HG02623 (cell line): ENCODE measurements around the gene CRHBP.
"Not testable (repeated sequence)": the region's sequence is repeated elsewhere in the genome, so short reads cannot be mapped to it uniquely, and the experiment has no call there.

Experiments
- ATAC-seq: cut with Tn5 transposase; IDR thresholded peaks from one replicate; pipeline ENCODE4 v1.9.1; 2021; ENCODE audit warnings: moderate library complexity; ENCODE audit not compliant: unreplicated experiment

CRHBP gene

GRCh38 chr5:76958991-76959767 is 6.3 kb downstream of the CRHBP start:
- ATAC-seq: no peak

GRCh38 chr5:76960004-76960625 is 7.3 kb downstream of the CRHBP start:
- ATAC-seq: peak; percentile 47

- ATAC-seq: no peak
Measured at GRCh38 chr5:76964060-76964459, 11.2 kb downstream of the CRHBP start.

- no peak for ATAC-seq
Measured at GRCh38 chr5:76971511-76971910, 18.7 kb downstream of the CRHBP start.

- ATAC-seq: no peak
Measured at GRCh38 chr5:76972689-76973088, 19.8 kb downstream of the CRHBP start.

GRCh38 chr5:76974785-76975184 is 21.9 kb downstream of the CRHBP start:
- no peak for ATAC-seq

- no peak for ATAC-seq
Measured at GRCh38 chr5:76978869-76979268, 26.0 kb downstream of the CRHBP start.

GRCh38 chr5:76980518-76981144 is 27.8 kb downstream of the CRHBP start:
- ATAC-seq: no peak

GRCh38 chr5:76982450-76982849 is 29.6 kb downstream of the CRHBP start:
- ATAC-seq: no peak

- no peak for ATAC-seq
Measured at GRCh38 chr5:76983468-76983867, 30.6 kb downstream of the CRHBP start.

GRCh38 chr5:76986825-76987526 is 34.1 kb downstream of the CRHBP start:
- no peak for ATAC-seq

GRCh38 chr5:76990899-76991459 is 38.1 kb downstream of the CRHBP start:
- no peak for ATAC-seq

GRCh38 chr5:76993436-76993835 is 40.6 kb downstream of the CRHBP start:
- not testable (repeated sequence) for ATAC-seq

- no peak for ATAC-seq
Measured at GRCh38 chr5:76994337-76994736, 41.5 kb downstream of the CRHBP start.

GRCh38 chr5:76998251-76998650 is 45.4 kb downstream of the CRHBP start:
- not testable (repeated sequence) for ATAC-seq

GRCh38 chr5:76999451-76999850 is 46.6 kb downstream of the CRHBP start:
- ATAC-seq: no peak

GRCh38 chr5:77003246-77003645 is 50.4 kb downstream of the CRHBP start:
- ATAC-seq: no peak

- no peak for ATAC-seq
Measured at GRCh38 chr5:77006124-77006523, 53.3 kb downstream of the CRHBP start.

- no peak for ATAC-seq
Measured at GRCh38 chr5:77008413-77008812, 55.6 kb downstream of the CRHBP start.

GRCh38 chr5:77010243-77010642 is 57.4 kb downstream of the CRHBP start:
- no peak for ATAC-seq

- ATAC-seq: no peak
Measured at GRCh38 chr5:77011498-77011897, 58.7 kb downstream of the CRHBP start.
